Measurements from ENCODE around the gene TNS1. TPM values are rescaled to one million over a fixed set of nuclear protein-coding genes. Genes with fewer than 3 reads are reported as not detected.
A peak's percentile ranks its signal among the peaks of the same experiment; 100 is the strongest.

The TNS1 gene
- total and polyA plus RNA-seq, 10 of the 15 experiments (the other 5 are each of a cell fraction or from before 2014, with no cell fraction given): 0.05 to 0.44 TPM; not detected in 8

- CTCF ChIA-PET: interaction anchor here (0.7 to 2.2 kb wide), 6 partner anchors 13 to 200 kb away, joined by 3 to 10 read pairs (median 3); no protein-coding TSS in a partner anchor
These were observed 103.4 kb downstream of the TNS1 start for GRCh38 chr2:217899231-217900009.

More at GRCh38 chr2:217899231-217900009, 103.4 kb downstream of the TNS1 start:
- POLR2A ChIA-PET: no interaction called here
- Histone ChIP-seq H3K27me3 (replicated peaks in 1 of 2; ENCODE audit: control insufficient read depth in 2 of 2, insufficient read depth in 2 of 2, low read length in 1 of 2) (peaks cover 4 to 6% of the 10 kb centered on the region in 2 experiments; a peak in 2 of 4 replicates), H3K79me2 (ENCODE audit: control insufficient read depth, insufficient read depth, low read length) (no peaks in the 10 kb centered on the region), H3K4me2 (ENCODE audit: control insufficient read depth, insufficient read depth) (no peak overlapping the region), H3K9me3 (replicated peaks; ENCODE audit: control insufficient read depth, insufficient read depth, low read length) (no peaks in the 10 kb centered on the region; the same call in 2 of the 3 replicates), H3K36me3 (ENCODE audit: control insufficient read depth in 2 of 2, insufficient read depth in 2 of 2, low read length in 1 of 2) (no peaks in the 10 kb centered on the region), H3K9ac (ENCODE audit: control insufficient read depth, insufficient read depth, low read length) (no peak overlapping the region), H3K4me3 (no peak overlapping the region), H3K4me1 (ENCODE audit: control insufficient read depth, insufficient read depth, low read length) (no peaks in the 10 kb centered on the region), H2AFZ (ENCODE audit: control insufficient read depth, low read depth, low read length) (no peak overlapping the region), H3K27ac (ENCODE audit: control insufficient read depth, insufficient read depth) (no peak overlapping the region), H4K20me1 (ENCODE audit: control insufficient read depth, insufficient read depth) (no peaks in the 10 kb centered on the region)
- intact Hi-C loops (cut with micrococcal nuclease; ENCODE audit: unreplicated experiment): no loop called here
- SMC1A ChIA-PET (ENCODE audit: uncharacterized antibody, unreplicated experiment): no interaction called here
- ATAC-seq (peak; percentile 94), DNase-seq (ENCODE audit: low read depth, low spot score) (no peak), FAIRE-seq (no peak)
- BruUV-seq (replicated peaks): no TSS peak
- in situ Hi-C loops (cut with MboI): no loop called here
- 18% methylated on average over 11 of the region's 11 CpGs for WGBS (ENCODE audit: insufficient coverage, insufficient replicate concordance, low lambda C conversion rate, missing lambda C conversion rate)
- TF ChIP-seq CTCF (IDR thresholded peaks at IDR 0.05 in 2 of 3, conservative IDR thresholded peaks at IDR 0.05 in 1 of 3; ENCODE audit: control insufficient read depth in 2 of 3, extremely low read depth in 1 of 3, insufficient read depth in 1 of 3, low read depth in 3 of 3, low read length in 3 of 3) (peak; percentile 50 to 74 (median 62)), IRF4 (IDR thresholded peaks at IDR 0.05; ENCODE audit: low read depth, low read length) (no peak), PAX8 (IDR thresholded peaks at IDR 0.05) (no peak), SMC3 (IDR thresholded peaks at IDR 0.05; ENCODE audit: borderline replicate concordance, low read length) (peak; percentile 19; the same call in 1 of the 2 replicates)
- TF ChIP-seq, protein P1, sequence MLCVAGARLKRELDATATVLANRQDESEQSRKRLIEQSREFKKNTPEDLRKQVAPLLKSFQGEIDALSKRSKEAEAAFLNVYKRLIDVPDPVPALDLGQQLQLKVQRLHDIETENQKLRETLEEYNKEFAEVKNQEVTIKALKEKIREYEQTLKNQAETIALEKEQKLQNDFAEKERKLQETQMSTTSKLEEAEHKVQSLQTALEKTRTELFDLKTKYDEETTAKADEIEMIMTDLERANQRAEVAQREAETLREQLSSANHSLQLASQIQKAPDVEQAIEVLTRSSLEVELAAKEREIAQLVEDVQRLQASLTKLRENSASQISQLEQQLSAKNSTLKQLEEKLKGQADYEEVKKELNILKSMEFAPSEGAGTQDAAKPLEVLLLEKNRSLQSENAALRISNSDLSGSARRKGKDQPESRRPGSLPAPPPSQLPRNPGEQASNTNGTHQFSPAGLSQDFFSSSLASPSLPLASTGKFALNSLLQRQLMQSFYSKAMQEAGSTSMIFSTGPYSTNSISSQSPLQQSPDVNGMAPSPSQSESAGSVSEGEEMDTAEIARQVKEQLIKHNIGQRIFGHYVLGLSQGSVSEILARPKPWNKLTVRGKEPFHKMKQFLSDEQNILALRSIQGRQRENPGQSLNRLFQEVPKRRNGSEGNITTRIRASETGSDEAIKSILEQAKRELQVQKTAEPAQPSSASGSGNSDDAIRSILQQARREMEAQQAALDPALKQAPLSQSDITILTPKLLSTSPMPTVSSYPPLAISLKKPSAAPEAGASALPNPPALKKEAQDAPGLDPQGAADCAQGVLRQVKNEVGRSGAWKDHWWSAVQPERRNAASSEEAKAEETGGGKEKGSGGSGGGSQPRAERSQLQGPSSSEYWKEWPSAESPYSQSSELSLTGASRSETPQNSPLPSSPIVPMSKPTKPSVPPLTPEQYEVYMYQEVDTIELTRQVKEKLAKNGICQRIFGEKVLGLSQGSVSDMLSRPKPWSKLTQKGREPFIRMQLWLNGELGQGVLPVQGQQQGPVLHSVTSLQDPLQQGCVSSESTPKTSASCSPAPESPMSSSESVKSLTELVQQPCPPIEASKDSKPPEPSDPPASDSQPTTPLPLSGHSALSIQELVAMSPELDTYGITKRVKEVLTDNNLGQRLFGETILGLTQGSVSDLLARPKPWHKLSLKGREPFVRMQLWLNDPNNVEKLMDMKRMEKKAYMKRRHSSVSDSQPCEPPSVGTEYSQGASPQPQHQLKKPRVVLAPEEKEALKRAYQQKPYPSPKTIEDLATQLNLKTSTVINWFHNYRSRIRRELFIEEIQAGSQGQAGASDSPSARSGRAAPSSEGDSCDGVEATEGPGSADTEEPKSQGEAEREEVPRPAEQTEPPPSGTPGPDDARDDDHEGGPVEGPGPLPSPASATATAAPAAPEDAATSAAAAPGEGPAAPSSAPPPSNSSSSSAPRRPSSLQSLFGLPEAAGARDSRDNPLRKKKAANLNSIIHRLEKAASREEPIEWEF (IDR thresholded peaks at IDR 0.05; ENCODE audit: insufficient replicate concordance, low read depth, low read length): no peak
- RAD21 ChIA-PET (ENCODE audit: unreplicated experiment): interaction anchor here (1.2 kb wide), 1 partner anchor 137 kb away, joined by 3 read pairs; no protein-coding TSS in a partner anchor
